ENCODE data around the gene PRCD.

DNA sequence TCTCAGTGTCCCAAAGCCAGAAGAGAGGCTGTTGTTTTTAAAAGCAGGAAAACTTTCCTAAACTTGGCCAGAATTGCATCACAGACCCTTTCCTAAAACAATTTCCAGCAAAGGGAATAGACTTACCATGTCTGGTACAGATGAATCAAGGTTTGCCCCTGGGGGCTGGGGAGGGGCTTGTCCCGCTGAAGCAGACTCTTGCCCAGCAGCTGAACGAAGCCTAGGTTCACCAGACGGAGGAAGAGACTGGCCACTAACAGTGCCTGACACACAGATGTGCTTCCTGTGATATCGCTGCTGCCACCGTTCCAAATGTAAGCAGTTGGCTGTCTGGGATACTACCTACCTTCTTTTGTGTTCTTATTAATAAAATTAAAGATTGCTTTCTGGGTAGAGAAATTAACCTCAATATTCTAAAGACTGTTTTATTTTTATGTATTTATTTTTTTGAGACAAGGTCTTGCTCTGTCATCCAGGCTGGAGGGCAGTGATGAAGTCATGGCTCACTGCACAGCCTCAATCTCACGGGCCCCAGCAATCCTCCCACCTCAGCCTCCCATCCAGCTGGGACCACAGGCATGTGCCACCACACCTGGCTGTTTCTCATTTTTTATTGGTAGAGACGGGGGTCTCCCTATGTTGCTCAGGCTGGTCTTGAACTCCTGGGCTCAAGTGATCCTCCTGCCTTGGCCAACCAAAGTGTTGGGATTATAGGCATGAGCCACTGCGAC is 13.5 kb downstream of the PRCD start:
- TF ChIP-seq, protein P1, sequence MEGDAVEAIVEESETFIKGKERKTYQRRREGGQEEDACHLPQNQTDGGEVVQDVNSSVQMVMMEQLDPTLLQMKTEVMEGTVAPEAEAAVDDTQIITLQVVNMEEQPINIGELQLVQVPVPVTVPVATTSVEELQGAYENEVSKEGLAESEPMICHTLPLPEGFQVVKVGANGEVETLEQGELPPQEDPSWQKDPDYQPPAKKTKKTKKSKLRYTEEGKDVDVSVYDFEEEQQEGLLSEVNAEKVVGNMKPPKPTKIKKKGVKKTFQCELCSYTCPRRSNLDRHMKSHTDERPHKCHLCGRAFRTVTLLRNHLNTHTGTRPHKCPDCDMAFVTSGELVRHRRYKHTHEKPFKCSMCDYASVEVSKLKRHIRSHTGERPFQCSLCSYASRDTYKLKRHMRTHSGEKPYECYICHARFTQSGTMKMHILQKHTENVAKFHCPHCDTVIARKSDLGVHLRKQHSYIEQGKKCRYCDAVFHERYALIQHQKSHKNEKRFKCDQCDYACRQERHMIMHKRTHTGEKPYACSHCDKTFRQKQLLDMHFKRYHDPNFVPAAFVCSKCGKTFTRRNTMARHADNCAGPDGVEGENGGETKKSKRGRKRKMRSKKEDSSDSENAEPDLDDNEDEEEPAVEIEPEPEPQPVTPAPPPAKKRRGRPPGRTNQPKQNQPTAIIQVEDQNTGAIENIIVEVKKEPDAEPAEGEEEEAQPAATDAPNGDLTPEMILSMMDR (IDR thresholded peaks at IDR 0.05; ENCODE audit: borderline replicate concordance, extremely low read depth, low read length, poor library complexity, severe bottlenecking) = no peak
- TF ChIP-seq EZH2 (IDR thresholded peaks at IDR 0.05; ENCODE audit: borderline replicate concordance, low read depth, low read length, severe bottlenecking) = no peak

Data from DND-41 (cell line).